HEK293T (cell line): ENCODE data around the gene PTDSS2.

Experiments used
- CTCF ChIA-PET: fragments of 350-600 bp; formaldehyde crosslinking; extraction: SDS; loops from one replicate; lab custom pipeline; 2021; ENCODE audit warnings: antibody characterized with exemption, inconsistent platforms; lab: Yijun Ruan, JAX
- POLR2A ChIA-PET: fragments of 350-600 bp; formaldehyde crosslinking; extraction: SDS; loops from one replicate; lab custom pipeline; 2020; ENCODE audit warnings: antibody characterized with exemption, inconsistent platforms; lab: Yijun Ruan, JAX
- DNase-seq: peaks from one replicate; pipeline ENCODE4 v3.0.0; 2012; ENCODE audit warnings: mixed read lengths; ENCODE audit errors: extremely low spot score
- ARNT ChIP-seq: fragments of 450-650 bp; IDR thresholded peaks from 2 replicates; pipeline ENCODE4 v1.6.1; 2017; ENCODE audit warnings: mild to moderate bottlenecking
- BHLHE40 ChIP-seq: fragments of 450-650 bp; IDR thresholded peaks from 2 replicates; pipeline ENCODE4 v1.6.1; 2016; ENCODE audit warnings: mild to moderate bottlenecking, moderate library complexity, borderline replicate concordance
- CTBP1 ChIP-seq: fragments of 450-650 bp; IDR thresholded peaks from 2 replicates; pipeline ENCODE4 v1.6.1; 2016; ENCODE audit warnings: borderline replicate concordance
- ELF4 ChIP-seq: fragments of 450-650 bp; IDR thresholded peaks from 2 replicates; pipeline ENCODE4 v1.6.1; 2017; ENCODE audit warnings: antibody characterized with exemption
- FOXA1 ChIP-seq: fragments of 450-650 bp; IDR thresholded peaks from 2 replicates; pipeline ENCODE4 v1.6.1; 2016; ENCODE audit warnings: mild to moderate bottlenecking
- FOXK2 ChIP-seq: fragments of 450-650 bp; IDR thresholded peaks from 2 replicates; pipeline ENCODE4 v1.6.1; 2016; ENCODE audit warnings: mild to moderate bottlenecking
- FOXM1 ChIP-seq: fragments of 450-650 bp; IDR thresholded peaks from 2 replicates; pipeline ENCODE4 v1.6.1; 2017; ENCODE audit warnings: mild to moderate bottlenecking, borderline replicate concordance
- HDGF ChIP-seq: fragments of 450-650 bp; IDR thresholded peaks from 2 replicates; pipeline ENCODE4 v1.6.1; 2017; ENCODE audit warnings: antibody characterized with exemption, borderline replicate concordance
- L3MBTL2 ChIP-seq: fragments of 450-650 bp; conservative IDR thresholded peaks from 2 replicates; pipeline ENCODE4 v1.6.1; 2016; ENCODE audit warnings: mild to moderate bottlenecking
- LEF1 ChIP-seq: fragments of 450-650 bp; IDR thresholded peaks from 2 replicates; pipeline ENCODE4 v1.6.1; 2017; ENCODE audit warnings: mild to moderate bottlenecking, borderline replicate concordance
- NFRKB ChIP-seq: fragments of 450-650 bp; IDR thresholded peaks from 2 replicates; pipeline ENCODE4 v1.6.1; 2016; ENCODE audit warnings: mild to moderate bottlenecking, moderate library complexity
- SP1 ChIP-seq: fragments of 450-650 bp; IDR thresholded peaks from 2 replicates; pipeline ENCODE4 v1.6.1; 2017
- SUZ12 ChIP-seq: fragments of 450-650 bp; IDR thresholded peaks from 2 replicates; pipeline ENCODE4 v1.6.1; 2016; ENCODE audit warnings: mild to moderate bottlenecking
- TARDBP ChIP-seq: fragments of 450-650 bp; IDR thresholded peaks from 2 replicates; pipeline ENCODE4 v1.6.1; 2016
- ZNF384 ChIP-seq: fragments of 450-650 bp; IDR thresholded peaks from 2 replicates; pipeline ENCODE4 v1.6.1; 2016
- TF ChIP-seq, protein P1 (sequence below): fragments of 450-650 bp; IDR thresholded peaks from 2 replicates; pipeline ENCODE4 v1.6.1; 2016

PTDSS2 gene

GRCh38 chr11:428295-428694 is 21.8 kb upstream of the PTDSS2 start:
- CTCF ChIA-PET: no interaction called here
- TF ChIP-seq ZNF384 (no peak), SP1 (no peak), TARDBP (no peak), ARNT (no peak), SUZ12 (no peak), FOXK2 (no peak), LEF1 (no peak)
- TF ChIP-seq, protein P1, sequence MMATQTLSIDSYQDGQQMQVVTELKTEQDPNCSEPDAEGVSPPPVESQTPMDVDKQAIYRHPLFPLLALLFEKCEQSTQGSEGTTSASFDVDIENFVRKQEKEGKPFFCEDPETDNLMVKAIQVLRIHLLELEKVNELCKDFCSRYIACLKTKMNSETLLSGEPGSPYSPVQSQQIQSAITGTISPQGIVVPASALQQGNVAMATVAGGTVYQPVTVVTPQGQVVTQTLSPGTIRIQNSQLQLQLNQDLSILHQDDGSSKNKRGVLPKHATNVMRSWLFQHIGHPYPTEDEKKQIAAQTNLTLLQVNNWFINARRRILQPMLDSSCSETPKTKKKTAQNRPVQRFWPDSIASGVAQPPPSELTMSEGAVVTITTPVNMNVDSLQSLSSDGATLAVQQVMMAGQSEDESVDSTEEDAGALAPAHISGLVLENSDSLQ: no peak
- DNase-seq: no peak
- POLR2A ChIA-PET: no interaction called here

- TF ChIP-seq HDGF: no peak
- DNase-seq: no peak
- ChIA-PET CTCF (no interaction called here), POLR2A (no interaction called here)
Measured at GRCh38 chr11:429391-429790, 20.7 kb upstream of the PTDSS2 start.

DNA sequence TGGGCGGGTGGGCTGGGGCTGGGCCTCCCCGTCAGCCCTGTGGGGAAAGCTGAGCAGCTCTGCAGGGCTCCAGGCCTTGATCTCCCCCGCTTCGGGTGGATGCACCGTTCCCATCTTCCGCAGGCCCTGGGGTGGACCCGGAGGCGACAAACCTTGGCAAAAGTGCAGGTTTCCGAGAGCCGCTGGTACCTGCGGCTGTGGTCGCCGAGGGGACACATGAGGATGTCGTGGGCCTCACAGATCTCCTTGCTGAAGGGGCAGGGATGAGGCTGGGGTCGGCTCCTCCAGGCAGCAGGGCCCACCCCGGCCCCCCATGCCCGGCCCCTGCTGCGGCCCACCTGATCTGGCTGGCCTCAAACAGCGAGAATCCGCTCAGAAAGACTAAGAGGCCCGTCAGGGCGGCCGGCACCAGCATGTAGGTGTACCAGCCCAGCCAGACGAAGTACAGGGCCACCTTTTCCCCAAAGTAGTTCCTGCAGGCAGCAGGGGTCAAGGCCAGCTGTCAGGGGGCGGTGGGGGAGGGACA is 20.1 kb upstream of the PTDSS2 start:
- ChIA-PET CTCF (no interaction called here), POLR2A (no interaction called here)
- DNase-seq: no peak
- TF ChIP-seq ARNT: no peak
- no peak for TF ChIP-seq ZNF384
- no peak for TF ChIP-seq LEF1
- TF ChIP-seq, protein P1: no peak

DNA sequence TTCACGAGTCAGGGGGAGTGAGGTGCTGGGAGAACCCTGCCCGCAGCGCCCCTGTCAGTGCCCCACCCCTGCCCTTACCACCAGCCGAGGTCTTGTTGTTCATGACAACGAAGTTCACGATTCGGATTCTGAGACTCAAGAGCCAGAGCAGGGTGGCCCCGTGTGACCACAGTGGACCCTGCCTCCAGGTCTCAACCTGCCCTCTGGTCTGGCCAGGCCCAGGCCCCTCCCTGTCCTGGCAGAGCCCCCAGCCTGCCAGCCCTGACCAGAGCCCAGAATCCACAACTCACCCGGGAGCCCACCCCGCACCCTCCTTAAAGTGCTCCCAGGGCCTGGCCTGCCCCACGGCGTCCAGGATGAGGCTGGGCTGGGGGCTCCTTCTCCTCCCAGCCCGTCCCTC is 18.2 kb upstream of the PTDSS2 start:
- POLR2A ChIA-PET: no interaction called here
- no peak for TF ChIP-seq SUZ12
- TF ChIP-seq ELF4: no peak
- no peak for TF ChIP-seq CTBP1
- TF ChIP-seq TARDBP: no peak
- TF ChIP-seq FOXK2: no peak
- TF ChIP-seq ARNT: no peak
- TF ChIP-seq ZNF384: no peak
- TF ChIP-seq BHLHE40: no peak
- TF ChIP-seq L3MBTL2: no peak
- TF ChIP-seq SP1: no peak
- TF ChIP-seq FOXM1: no peak
- TF ChIP-seq FOXA1: no peak
- no peak for TF ChIP-seq NFRKB
- DNase-seq: no peak
- CTCF ChIA-PET: no interaction called here

GRCh38 chr11:432501-433100 is 17.5 kb upstream of the PTDSS2 start:
- ChIA-PET POLR2A (no interaction called here), CTCF (no interaction called here)
- TF ChIP-seq NFRKB (no peak), SP1 (no peak), CTBP1 (no peak), FOXK2 (no peak), FOXA1 (no peak), ARNT (no peak), ZNF384 (no peak), ELF4 (no peak), L3MBTL2 (no peak), BHLHE40 (no peak), TARDBP (no peak), FOXM1 (no peak), LEF1 (no peak), SUZ12 (no peak), HDGF (no peak)
- TF ChIP-seq, protein P1: no peak
- DNase-seq: no peak

- TF ChIP-seq FOXM1 (no peak), ARNT (no peak)
- POLR2A ChIA-PET: no interaction called here
- DNase-seq: no peak
- CTCF ChIA-PET: no interaction called here
Measured at GRCh38 chr11:433111-433510, 17.0 kb upstream of the PTDSS2 start.

DNA sequence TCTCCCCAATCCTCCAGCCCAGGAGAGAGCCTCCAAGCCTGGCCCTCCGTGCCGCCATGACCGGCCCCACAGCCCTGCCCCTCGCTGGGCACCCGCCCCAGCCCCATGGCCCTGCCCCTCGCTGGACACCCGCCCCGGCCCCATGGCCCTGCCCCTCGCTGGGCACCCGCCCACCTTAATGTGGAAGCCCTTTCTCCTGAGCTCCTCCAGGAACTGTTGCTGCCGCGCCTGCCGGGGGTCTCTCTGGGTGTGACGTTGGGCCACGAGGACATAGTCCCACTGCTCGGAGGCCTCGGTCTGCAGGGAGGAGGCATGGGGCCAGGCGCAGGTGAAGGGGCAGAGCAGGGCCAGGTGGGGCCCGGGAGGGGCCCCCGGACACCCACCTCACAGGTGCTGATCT is 16.4 kb upstream of the PTDSS2 start:
- ChIA-PET CTCF (no interaction called here), POLR2A (no interaction called here)
- TF ChIP-seq HDGF (no peak), FOXA1 (no peak), CTBP1 (no peak), L3MBTL2 (no peak), SP1 (no peak), NFRKB (no peak), TARDBP (no peak), FOXM1 (no peak), ZNF384 (no peak), ELF4 (no peak), FOXK2 (no peak), SUZ12 (no peak), BHLHE40 (no peak), LEF1 (no peak), ARNT (no peak)
- TF ChIP-seq, protein P1: no peak
- DNase-seq: no peak
